HG02678 (cell line): ENCODE results near the gene SDF4.

Experiments used
- ATAC-seq: cut with Tn5 transposase; IDR thresholded peaks from one replicate; pipeline ENCODE4 v1.9.1; 2021; ENCODE audit warnings: mild to moderate bottlenecking, moderate library complexity; ENCODE audit not compliant: unreplicated experiment

Gene SDF4

DNA sequence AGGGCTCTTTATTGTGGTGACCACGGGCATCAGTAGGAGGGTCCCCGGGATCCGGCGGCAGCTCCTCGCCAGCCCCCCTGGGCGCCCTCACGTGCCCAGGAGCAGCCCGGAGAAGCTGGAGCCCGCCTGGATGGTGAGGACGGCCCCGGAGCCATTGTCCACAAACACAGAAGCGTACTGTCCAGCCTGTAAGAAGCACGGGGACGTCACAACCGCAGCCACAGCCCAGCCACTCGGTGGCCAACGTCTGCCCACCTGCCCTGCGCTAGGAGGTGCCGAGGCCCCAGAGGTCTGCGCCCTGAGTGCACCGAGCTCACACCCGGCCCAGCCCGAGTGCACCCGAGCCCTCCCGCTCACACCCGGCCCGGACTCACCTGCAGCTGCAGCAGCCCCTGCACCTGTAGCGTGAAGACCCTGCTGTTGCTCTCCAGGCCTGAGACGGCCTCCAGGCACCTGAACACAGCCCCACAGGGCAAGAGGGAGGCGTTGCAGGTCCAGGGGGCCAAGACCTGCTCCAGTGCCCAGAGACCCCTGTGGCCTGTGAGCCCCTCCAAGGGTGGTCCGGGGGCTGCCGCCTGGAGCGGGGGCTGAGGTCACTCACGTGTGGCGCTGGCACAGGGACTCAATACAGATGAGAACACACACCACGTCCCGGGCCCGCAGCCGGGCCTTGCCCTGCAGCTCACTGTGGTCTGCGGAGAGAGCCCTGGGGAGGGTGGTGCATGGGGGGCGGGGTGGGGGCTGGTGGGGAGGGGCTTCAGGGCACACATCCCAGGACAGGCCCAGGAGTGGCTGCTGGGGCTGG is 10.9 kb upstream of the SDF4 start:
- ATAC-seq = no peak

DNA sequence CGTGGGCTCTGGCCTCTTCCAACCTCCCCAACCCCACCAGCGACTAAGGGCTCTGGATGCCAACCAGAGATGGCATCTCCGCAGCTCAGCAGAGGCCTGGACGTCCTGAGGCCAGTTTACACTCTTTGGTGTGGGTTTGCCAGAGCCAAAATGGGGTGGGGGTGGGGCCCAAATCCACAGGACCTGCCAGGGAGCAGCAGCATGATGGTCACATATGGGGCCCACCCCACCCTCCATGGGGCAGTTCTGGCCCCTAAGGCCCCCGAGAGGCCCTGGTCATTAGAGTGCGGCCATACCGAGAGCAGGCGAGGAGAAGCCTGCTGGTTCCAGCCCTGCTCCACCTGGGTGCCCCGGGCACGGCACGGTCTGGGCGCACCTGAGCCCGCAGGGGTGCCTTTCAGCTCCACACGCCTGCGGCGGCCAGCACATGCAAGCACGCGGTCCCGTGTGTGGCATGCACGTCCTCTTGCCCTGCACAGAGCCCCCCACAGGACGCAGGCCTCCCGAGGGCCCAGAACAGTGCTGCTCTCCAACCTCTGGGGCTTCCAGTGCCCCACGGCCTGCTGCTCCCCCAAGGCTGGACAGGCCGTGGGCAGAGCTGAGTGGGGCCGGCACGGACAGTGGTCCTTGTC is 9.9 kb upstream of the SDF4 start:
- ATAC-seq = no peak

- no peak for ATAC-seq
Measured at GRCh38 chr1:1240822-1241587, 9.2 kb upstream of the SDF4 start.

DNA sequence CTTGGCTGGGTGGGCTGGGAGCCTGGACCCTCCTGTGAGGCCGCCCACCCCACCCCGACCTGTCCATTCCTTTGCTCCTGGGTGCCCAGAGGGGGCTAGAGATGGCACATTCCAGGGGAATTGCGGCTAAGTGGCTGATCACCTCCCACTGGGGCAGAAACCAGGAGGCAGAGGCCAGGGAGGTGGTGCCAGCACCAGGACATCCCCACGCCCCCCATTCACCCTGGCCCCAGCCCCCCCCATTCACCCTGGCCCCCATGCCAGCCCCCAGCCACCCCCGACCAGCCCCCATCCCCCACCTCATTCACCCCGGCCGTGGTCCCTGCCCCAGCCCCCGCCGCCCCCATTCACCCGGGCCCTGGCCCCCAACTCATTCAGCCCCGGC is 8.5 kb upstream of the SDF4 start:
- no peak for ATAC-seq

DNA sequence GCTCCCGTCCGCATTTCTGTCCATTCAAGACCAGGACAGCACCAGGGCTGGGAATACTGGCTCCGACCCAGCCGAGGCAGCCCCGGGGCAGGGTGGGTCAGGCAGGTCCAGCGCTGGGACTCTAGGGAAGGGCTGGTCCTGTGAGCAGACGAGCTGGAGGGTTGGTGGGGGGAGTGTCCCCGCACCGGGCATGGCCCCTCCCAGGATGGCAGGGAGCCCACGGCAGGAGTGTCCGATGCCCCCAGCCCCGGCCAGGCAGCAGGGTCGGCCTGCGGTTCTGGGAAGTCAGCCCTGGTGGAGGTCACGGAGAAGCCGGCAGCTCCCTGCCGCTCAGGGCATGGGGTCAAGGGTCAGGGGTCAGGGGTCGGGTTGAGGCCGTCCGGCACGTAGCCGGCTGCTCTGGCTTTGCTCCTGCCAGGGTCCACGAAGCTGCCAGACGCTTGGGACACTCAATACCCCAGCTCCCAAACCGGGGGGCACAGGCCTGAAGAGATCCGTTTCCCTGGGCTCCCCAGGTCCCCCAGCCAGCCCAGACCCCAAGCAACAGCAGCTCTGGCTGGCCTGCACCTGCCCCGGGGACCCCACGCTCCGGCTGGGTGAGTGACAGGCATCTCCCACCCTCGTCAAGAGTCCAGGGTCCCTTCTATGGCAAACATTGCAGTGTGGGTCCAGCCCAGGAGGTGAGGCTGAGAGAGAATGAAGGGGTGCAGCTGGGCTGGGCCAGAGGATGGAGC is 8.0 kb upstream of the SDF4 start:
- no peak for ATAC-seq

- ATAC-seq = no peak
Measured at GRCh38 chr1:1239227-1239613, 7.4 kb upstream of the SDF4 start.

DNA sequence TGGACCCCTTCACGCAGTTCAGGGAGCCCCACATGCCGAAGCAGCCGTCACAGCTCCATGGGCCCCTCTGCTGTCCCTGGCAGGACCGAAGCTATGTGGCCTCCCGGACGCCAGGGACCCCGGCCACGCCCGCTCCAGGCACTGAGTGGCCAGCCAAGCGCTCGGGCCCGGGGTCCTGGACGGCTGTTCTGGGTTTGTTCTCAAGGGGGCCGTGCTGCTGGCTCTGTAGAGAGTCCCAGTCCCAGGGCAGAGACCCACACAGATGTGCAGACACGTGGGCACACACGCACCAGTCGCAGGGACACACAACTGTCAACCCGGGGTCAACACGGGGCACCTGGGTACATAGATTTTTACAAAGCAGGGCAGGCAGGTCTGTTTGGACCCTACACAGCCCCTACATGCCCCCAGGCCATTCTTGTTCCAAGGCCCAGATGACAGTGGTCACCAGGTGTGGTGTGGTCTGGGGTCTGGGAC is 6.9 kb upstream of the SDF4 start:
- ATAC-seq = no peak

GRCh38 chr1:1237874-1238701 is 6.3 kb upstream of the SDF4 start:
- no peak for ATAC-seq

DNA sequence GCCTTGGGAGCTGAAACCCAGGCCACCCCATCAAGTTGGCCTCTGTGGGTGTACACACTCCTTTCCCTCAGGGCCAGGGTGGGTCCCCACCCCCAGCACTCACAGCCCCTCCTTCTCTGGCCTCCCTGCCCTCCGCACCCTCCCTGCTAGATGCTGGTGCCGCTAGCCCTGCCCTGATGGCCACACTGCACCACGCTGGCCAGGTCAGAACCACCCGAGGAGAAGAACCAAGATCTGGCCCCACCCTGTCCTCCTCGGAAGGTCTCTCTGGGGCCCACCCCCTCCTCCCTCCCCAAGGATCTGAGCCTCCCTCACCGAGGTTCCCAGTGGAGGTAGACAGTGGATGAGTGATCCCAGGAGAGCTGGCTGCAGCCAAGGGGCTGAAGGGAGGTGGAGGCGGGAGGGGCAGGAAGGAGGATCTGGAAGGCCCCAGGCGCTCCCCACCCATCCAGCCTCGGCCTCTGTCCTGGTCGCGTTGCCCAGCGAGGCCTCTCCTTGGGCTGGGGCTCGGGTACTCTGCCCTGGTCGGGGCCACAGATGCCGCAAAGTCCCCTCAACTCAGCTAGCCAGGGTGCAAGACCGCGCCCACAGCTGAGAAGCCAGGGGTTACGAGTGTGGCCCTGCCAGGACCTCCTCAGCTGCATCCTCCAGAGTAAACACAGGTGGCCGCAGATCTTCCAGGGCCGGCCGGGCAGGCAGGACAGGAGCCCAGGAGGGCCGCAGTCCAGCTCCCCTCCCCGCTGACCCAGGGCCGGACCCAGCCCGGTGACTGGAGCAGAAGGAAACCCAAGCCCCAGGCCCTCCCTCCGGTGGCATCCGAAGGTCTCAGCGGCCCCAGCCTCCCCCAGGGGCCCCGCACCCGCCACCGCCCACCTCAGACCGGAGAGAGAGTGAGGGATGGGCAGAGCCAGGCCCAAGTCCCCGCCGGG is 5.4 kb upstream of the SDF4 start:
- no peak for ATAC-seq

- no peak for ATAC-seq
Measured at GRCh38 chr1:1236176-1236763, 4.5 kb upstream of the SDF4 start.

GRCh38 chr1:1235016-1235744 is 3.4 kb upstream of the SDF4 start:
- no peak for ATAC-seq

DNA sequence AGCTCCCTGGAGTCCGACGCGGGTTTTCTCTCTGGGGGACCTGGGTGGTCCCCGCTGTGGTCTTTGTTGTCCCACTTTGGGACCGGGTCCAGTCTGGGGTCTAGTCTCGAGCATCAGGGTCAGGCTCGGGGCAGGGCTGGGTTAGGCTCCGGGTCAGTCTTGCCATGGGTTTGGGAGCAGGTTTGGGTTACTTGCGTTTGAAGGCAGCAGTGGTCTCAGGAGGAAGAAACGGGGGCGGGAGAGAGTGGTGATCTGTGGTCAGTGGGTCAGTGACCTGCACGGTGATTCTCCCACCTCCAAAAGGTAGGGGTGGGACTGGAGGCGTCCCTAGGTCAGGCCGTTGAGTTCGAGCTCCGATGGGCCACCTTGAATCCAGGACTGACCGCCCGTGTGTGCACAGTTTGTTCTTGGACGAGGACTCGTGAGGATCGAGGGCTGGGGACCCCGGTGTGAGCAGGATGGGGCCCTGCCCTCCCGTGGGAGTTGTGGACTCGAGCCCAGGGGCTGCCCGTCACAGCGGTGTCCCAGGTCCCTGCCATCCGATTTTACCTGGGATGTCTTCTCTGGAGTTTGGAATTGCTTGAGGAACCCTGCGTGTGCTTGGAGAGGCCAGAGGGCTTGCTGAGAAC is 2.5 kb upstream of the SDF4 start:
- ATAC-seq = no peak

GRCh38 chr1:1233567-1233892 is 1.7 kb upstream of the SDF4 start:
- no peak for ATAC-seq

GRCh38 chr1:1232796-1233566 is 1.2 kb upstream of the SDF4 start:
- ATAC-seq = no peak

GRCh38 chr1:1232208-1232795 is 501 bp upstream of the SDF4 start, which contains the start of gene B3GALT6:
Gene B3GALT6 (plus strand): TSS chr1:1232237. CDS start chr1:1232279, 42 bp downstream.
- no peak for ATAC-seq

- no peak for ATAC-seq
Measured at GRCh38 chr1:1230656-1231399, 973 bp downstream of the SDF4 start.
